HepG2 (cell line): ENCODE measurements around the gene GBA2. TPM values are rescaled to one million over a fixed set of nuclear protein-coding genes. Genes with fewer than 3 reads are reported as not detected.

Experiments used
- AHR ChIP-seq: IDR thresholded peaks from 2 replicates; pipeline ENCODE4 v1.6.1; 2018; ENCODE audit warnings: missing genetic modification reagents, missing compliant biosample characterization
- CENPBD1 ChIP-seq: sonication (generic); formaldehyde crosslinking; IDR thresholded peaks from 2 replicates; pipeline ENCODE4 v1.8.0; 2022; ENCODE audit warnings: missing genetic modification reagents, low read depth, mild to moderate bottlenecking, borderline replicate concordance
- HNRNPH1 ChIP-seq: fragments of 200-400 bp; formaldehyde crosslinking; optimal IDR thresholded peaks from 2 replicates; pipeline ENCODE3; 2017; ENCODE audit warnings: mild to moderate bottlenecking, low read depth, low read length
- JDP2 ChIP-seq: sonication (generic); formaldehyde crosslinking; IDR thresholded peaks from 2 replicates; pipeline ENCODE4 v1.8.1; 2022; ENCODE audit warnings: missing genetic modification reagents, borderline replicate concordance
- MAF1 ChIP-seq: sonication (generic); formaldehyde crosslinking; IDR thresholded peaks from 2 replicates; pipeline ENCODE4 v1.5.0; 2020; ENCODE audit warnings: missing genetic modification reagents, borderline replicate concordance
- NCOA5 ChIP-seq: sonication (generic); formaldehyde crosslinking; IDR thresholded peaks from 2 replicates; pipeline ENCODE4 v1.4.0; 2020; ENCODE audit warnings: missing genetic modification reagents
- SSRP1 ChIP-seq: IDR thresholded peaks from 2 replicates; pipeline ENCODE4 v1.6.1; 2016; ENCODE audit warnings: control low read depth
- ZC3H13 ChIP-seq: sonication (generic); formaldehyde crosslinking; IDR thresholded peaks from 2 replicates; pipeline ENCODE4 v1.8.1; 2023; ENCODE audit warnings: mild to moderate bottlenecking, missing genetic modification reagents, moderate library complexity
- ZEB1 ChIP-seq: IDR thresholded peaks from 2 replicates; pipeline ENCODE4 v1.6.1; 2012; ENCODE audit warnings: mild to moderate bottlenecking, low read depth, inconsistent platforms; ENCODE audit not compliant: insufficient replicate concordance
- ZMYM3 ChIP-seq: sonication (generic); formaldehyde crosslinking; IDR thresholded peaks from 2 replicates; pipeline ENCODE4 v1.5.1; 2020; ENCODE audit warnings: mild to moderate bottlenecking, missing genetic modification reagents
- ZNF354B ChIP-seq: sonication (generic); formaldehyde crosslinking; IDR thresholded peaks from 2 replicates; pipeline ENCODE4 v1.8.0; 2022; ENCODE audit warnings: mild to moderate bottlenecking, missing genetic modification reagents
- ZNF713 ChIP-seq: sonication (generic); formaldehyde crosslinking; IDR thresholded peaks from 2 replicates; pipeline ENCODE4 v1.4.0; 2020; ENCODE audit warnings: mild to moderate bottlenecking, missing genetic modification reagents
- ZNF878 ChIP-seq: sonication (generic); formaldehyde crosslinking; IDR thresholded peaks from 2 replicates; pipeline ENCODE4 v1.8.1; 2023; ENCODE audit warnings: mild to moderate bottlenecking, missing genetic modification reagents, moderate library complexity
- ZNF883 ChIP-seq: sonication (generic); formaldehyde crosslinking; IDR thresholded peaks from 2 replicates; pipeline ENCODE4 v1.5.1; 2020; ENCODE audit warnings: mild to moderate bottlenecking, missing genetic modification reagents; ENCODE audit errors: not compliant biosample characterization
- polyA plus RNA-seq, 8 experiments: library from polyadenylated mRNA; depleted of rRNA in 3 of 8; stranded (reverse) in 7 of 8; unstranded in 1 of 8; fragments of >200 nt; fragmentation: Illumina TruSeq in 4 of 8; extraction: Trizol in 4 of 8; gene quantifications; 2 replicates each; pipeline versions ENCODE4 v1.2.1 to v1.2.3, GENCODE V29; 2011 to 2016; ENCODE audit warnings: low read depth in 4 of 8, missing spikeins in 1 of 8, mixed read lengths in 1 of 8; ENCODE audit not compliant: insufficient read depth in 1 of 8
- total RNA-seq, 5 experiments: library from RNA; depleted of rRNA; stranded (reverse); fragments of >200 nt; fragmentation: Illumina TruSeq; extraction: Trizol; gene quantifications; 2 replicates each; pipeline ENCODE4 v1.2.3, GENCODE V29; 2016; ENCODE audit warnings: low read depth in 1 of 5
- TF ChIP-seq, protein P1 (sequence below): sonication (generic); formaldehyde crosslinking; IDR thresholded peaks from 2 replicates; pipeline ENCODE4 v1.4.0; 2020; ENCODE audit warnings: missing genetic modification reagents
- TF ChIP-seq, protein P2 (sequence below): sonication (generic); formaldehyde crosslinking; IDR thresholded peaks from 2 replicates; pipeline ENCODE4 v1.4.0; 2020; ENCODE audit warnings: mild to moderate bottlenecking, missing genetic modification reagents

GBA2 gene
- total and polyA plus RNA-seq, 2 of the 13 experiments (the other 11 are each of a cell fraction or from before 2014, with no cell fraction given), result 37.5 to 86.1 TPM

GRCh38 chr9:35732185-35732799, 16.7 kb downstream of the GBA2 start, which contains the start of the genes CREB3 and TLN1 (continued):
- TF ChIP-seq, protein P1, sequence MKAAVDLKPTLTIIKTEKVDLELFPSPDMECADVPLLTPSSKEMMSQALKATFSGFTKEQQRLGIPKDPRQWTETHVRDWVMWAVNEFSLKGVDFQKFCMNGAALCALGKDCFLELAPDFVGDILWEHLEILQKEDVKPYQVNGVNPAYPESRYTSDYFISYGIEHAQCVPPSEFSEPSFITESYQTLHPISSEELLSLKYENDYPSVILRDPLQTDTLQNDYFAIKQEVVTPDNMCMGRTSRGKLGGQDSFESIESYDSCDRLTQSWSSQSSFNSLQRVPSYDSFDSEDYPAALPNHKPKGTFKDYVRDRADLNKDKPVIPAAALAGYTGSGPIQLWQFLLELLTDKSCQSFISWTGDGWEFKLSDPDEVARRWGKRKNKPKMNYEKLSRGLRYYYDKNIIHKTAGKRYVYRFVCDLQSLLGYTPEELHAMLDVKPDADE (CRISPR knock-in tag), result no peak
- no peak for TF ChIP-seq CENPBD1 (CRISPR knock-in tag)
- no peak for TF ChIP-seq NCOA5 (CRISPR knock-in tag)
- TF ChIP-seq JDP2 (CRISPR knock-in tag), result no peak; the same call in 1 of the 2 replicates
- TF ChIP-seq AHR (CRISPR knock-in tag), result no peak
- TF ChIP-seq ZNF883 (CRISPR knock-in tag), result peak; percentile 23
- peak; percentile 76; the same call in 1 of the 2 replicates for TF ChIP-seq ZC3H13 (CRISPR knock-in tag)
- TF ChIP-seq ZEB1, result peak; percentile 37
- no peak; the same call in 1 of the 2 replicates for TF ChIP-seq ZMYM3
- TF ChIP-seq, protein P2, sequence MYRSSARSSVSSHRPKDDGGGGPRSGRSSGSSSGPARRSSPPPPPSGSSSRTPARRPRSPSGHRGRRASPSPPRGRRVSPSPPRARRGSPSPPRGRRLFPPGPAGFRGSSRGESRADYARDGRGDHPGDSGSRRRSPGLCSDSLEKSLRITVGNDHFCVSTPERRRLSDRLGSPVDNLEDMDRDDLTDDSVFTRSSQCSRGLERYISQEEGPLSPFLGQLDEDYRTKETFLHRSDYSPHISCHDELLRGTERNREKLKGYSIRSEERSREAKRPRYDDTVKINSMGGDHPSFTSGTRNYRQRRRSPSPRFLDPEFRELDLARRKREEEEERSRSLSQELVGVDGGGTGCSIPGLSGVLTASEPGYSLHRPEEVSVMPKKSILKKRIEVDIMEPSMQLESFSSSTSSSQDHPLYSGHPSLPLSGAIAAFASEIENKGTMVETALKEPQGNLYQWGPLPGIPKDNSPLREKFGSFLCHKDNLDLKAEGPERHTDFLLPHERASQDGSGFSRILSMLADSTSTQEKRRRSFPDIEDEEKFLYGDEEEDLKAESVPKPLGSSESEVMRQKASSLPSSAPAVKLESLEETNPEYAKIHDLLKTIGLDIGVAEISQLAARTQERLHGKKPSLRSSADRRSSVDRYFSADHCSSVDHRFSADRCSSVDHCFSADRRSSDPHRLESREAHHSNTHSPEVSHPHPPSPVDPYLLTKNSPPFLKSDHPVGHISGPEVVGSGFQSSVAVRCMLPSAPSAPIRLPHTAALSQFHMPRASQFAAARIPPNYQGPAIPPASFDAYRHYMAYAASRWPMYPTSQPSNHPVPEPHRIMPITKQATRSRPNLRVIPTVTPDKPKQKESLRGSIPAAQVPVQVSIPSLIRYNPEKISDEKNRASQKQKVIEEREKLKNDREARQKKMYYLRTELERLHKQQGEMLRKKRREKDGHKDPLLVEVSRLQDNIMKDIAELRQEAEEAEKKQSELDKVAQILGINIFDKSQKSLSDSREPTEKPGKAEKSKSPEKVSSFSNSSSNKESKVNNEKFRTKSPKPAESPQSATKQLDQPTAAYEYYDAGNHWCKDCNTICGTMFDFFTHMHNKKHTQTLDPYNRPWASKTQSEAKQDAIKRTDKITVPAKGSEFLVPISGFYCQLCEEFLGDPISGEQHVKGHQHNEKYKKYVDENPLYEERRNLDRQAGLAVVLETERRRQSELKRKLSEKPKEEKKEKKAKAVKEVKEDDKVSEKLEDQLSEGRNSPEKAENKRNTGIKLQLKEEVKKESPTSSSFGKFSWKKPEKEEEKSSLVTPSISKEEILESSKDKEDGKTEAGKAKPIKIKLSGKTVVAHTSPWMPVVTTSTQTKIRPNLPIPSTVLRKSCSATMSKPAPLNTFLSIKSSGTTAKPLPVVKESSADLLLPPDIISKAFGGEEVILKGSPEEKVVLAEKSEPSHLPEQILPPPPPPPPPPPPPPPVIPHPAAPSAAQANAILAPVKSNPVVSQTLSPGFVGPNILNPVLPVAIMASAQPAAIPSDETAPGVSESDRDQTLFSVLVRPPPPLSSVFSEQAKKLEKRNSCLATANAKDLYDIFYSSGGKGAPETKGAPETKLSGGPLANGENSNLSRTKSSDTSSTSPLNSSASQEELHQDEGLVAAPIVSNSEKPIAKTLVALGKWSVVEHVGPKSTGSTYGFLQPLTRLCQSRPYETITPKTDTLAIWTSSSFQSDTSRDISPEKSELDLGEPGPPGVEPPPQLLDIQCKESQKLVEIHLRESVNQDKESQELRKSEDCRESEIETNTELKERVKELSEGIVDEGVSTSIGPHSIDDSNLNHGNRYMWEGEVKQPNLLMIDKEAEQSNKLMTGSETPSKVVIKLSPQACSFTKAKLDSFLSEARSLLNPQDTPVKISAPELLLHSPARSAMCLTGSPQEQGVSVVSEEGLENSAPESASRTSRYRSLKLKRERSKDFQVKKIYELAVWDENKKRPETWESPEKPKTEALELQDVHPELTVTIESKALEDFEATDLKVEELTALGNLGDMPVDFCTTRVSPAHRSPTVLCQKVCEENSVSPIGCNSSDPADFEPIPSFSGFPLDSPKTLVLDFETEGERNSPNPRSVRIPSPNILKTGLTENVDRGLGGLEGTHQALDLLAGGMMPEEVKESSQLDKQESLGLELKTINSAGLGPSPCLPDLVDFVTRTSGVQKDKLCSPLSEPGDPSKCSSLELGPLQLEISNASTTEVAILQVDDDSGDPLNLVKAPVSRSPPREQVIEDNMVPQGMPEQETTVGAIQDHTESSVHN (CRISPR knock-in tag), result no peak; the same call in 1 of the 2 replicates
- TF ChIP-seq ZNF354B (CRISPR knock-in tag), result no peak
- TF ChIP-seq ZNF713 (CRISPR knock-in tag), result no peak
- peak; percentile 14; the same call in 1 of the 2 replicates for TF ChIP-seq SSRP1 (CRISPR knock-in tag)
- no peak for TF ChIP-seq ZNF878 (CRISPR knock-in tag)
- TF ChIP-seq HNRNPH1, result no peak
- TF ChIP-seq MAF1 (CRISPR knock-in tag), result peak; percentile 70
